ENCODE measurements around the gene DHRS9.

The DHRS9 gene

GRCh38 chr2:169136885-169137534 is 67.6 kb downstream of the DHRS9 start:
- no peak for DNase-seq

- peak; percentile 4 for DNase-seq
Observed at GRCh38 chr2:169137924-169138323, 68.6 kb downstream of the DHRS9 start.

- DNase-seq, result no peak
Observed at GRCh38 chr2:169139145-169139544, 69.8 kb downstream of the DHRS9 start.

GRCh38 chr2:169139993-169140767 is 70.8 kb downstream of the DHRS9 start:
- DNase-seq, result no peak

- DNase-seq, result peak; percentile 73
Observed at GRCh38 chr2:169141713-169142352, 72.5 kb downstream of the DHRS9 start.

- DNase-seq, result no peak
Observed at GRCh38 chr2:169143998-169144397, 74.6 kb downstream of the DHRS9 start.
